ENCODE measurements around the gene MDFI.

Gene MDFI

DNA sequence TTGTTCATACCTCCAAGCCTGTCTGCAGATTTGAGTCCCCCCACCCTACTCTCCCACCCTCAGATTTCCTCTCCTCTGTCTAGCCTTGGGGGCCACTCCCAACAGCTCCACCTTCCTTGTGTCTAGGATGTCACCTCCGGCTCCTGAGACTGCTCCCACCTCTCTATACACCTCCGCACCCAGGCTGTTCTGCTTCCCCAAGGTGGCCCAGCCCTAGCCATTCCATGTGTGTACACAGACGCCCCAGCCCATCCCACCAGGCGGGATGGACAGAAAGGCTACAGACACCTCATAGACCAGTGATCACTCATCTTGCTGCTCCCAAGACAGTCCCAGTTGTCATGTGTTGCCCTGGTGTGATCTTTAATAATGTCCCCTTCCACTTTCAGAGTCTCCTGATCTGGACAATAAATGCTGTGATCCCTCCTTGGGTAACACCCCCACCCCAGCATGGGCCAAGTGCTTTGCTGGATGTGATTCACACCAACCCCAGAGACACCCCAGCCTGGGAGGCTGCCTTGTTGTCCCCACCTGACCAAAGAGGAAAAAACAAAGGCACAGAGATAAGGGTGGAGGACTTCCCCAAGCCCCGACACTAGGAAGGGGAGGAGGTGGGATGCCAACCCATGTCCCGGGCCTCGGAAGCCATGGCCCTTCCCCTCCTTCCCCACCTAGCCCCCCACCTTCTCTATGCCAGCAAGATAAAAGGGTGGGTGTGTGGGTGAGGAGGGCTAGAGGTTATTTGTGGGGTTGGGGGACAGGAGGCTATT, 36.1 kb downstream of the MDFI start:
- H3K27ac Mint-ChIP-seq, result no peak overlapping the region
- no peak for DNase-seq
- peaks cover 12% of the 10 kb centered on the region for H3K9me3 Mint-ChIP-seq
- no peaks in the 10 kb centered on the region for H3K36me3 Mint-ChIP-seq (ENCODE audit: low read depth)
- peaks cover 66% of the 10 kb centered on the region for H3K4me1 Mint-ChIP-seq
- H3K4me3 Mint-ChIP-seq, result peak overlapping the region; percentile 35
- H3K27me3 Mint-ChIP-seq (ENCODE audit: low read depth, poor library complexity), result peaks cover 34% of the 10 kb centered on the region
- no peak for TF ChIP-seq CTCF (IDR thresholded peaks at IDR 0.05)

DNA sequence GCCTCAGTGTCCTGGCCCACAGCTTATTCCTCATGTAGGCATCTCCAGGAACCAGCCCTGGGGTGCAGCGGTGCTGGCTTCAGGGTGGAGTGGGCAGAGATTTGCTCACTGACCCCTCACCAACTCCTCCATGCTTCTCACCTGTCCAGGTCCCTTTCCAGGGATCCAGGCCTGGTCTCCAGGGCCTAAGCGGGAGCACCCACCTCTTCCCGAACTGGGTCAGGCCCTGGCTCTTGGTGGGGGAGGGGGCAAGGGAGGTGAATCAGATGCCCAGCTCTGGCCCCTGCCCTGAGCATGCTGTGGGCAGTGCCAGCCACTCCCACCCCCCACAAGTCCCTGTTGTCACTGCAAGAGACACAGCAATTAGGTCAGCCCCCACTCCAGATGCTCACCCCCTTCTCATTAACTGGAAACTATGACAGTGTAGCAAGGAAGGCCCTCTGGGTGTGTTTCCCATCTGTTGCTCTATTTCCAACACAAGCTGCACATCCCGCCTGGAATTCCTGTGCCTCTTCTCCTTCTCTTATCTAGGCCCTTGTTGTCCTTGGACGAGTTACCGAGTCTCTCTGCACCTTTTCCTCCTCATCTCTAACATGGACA, 37.0 kb downstream of the MDFI start:
- no peak for TF ChIP-seq CTCF (IDR thresholded peaks at IDR 0.05)
- peaks cover 3% of the 10 kb centered on the region for H3K9me3 Mint-ChIP-seq
- no peak overlapping the region for H3K4me3 Mint-ChIP-seq
- no peak for DNase-seq
- peaks cover 26% of the 10 kb centered on the region for H3K27me3 Mint-ChIP-seq (ENCODE audit: low read depth, poor library complexity)
- peak overlapping the region; percentile 81 for H3K27ac Mint-ChIP-seq
- H3K36me3 Mint-ChIP-seq (ENCODE audit: low read depth), result no peaks in the 10 kb centered on the region
- H3K4me1 Mint-ChIP-seq, result peaks cover 72% of the 10 kb centered on the region

- H3K27ac Mint-ChIP-seq, result peak overlapping the region; percentile 81
- peaks cover 26% of the 10 kb centered on the region for H3K27me3 Mint-ChIP-seq (ENCODE audit: low read depth, poor library complexity)
- no peaks in the 10 kb centered on the region for H3K36me3 Mint-ChIP-seq (ENCODE audit: low read depth)
- H3K4me3 Mint-ChIP-seq, result no peak overlapping the region
- peaks cover 79% of the 10 kb centered on the region for H3K4me1 Mint-ChIP-seq
- TF ChIP-seq CTCF (IDR thresholded peaks at IDR 0.05), result no peak
- no peaks in the 10 kb centered on the region for H3K9me3 Mint-ChIP-seq
- no peak for DNase-seq
Measured at GRCh38 chr6:41675992-41676391, 37.7 kb downstream of the MDFI start.

GRCh38 chr6:41676431-41676830, 38.2 kb downstream of the MDFI start:
- no peak for DNase-seq
- Mint-ChIP-seq H3K36me3 (ENCODE audit: low read depth) (no peaks in the 10 kb centered on the region), H3K9me3 (no peaks in the 10 kb centered on the region), H3K27me3 (ENCODE audit: low read depth, poor library complexity) (peaks cover 22% of the 10 kb centered on the region), H3K27ac (no peak overlapping the region), H3K4me3 (peak overlapping the region; percentile 17), H3K4me1 (peaks cover 79% of the 10 kb centered on the region)
- TF ChIP-seq CTCF (IDR thresholded peaks at IDR 0.05), result no peak

DNA sequence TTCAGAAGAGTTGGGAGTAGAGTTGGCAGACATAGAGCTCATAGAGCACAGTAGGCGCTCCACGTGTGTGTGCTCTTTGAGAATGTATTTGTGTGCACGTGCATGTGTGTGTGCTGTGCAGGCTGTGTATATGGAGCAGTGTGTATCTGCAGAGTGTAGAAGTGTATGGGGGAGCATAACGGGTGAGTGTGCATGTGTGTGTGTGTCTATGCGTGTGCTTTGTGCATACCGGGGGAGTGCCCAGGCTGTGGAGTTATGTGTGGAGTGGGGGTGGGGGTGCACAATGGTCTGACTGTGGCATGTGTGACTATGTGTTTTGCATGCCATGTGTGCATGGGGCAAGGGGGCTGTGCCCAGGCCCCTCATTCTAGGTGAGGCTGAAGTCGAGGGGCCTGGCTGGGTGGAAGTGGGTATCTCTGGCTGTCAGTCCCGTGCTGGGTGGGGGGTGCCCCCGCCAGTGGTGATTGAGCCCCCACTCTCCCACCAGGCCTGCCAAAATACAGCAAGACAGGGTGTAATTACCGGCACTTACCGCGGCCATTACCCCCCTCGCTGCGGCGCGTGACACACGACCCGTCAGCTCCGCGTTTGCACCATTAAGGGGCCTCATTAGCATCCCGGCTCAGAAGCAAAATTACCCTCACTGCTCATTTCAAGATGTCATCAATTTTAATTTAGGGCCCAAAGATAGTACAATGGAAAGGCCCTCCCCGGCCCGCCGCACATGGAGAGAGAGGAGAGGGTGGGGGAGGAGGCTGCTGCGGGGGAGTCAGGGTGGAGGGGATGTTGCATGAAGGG, 39.1 kb downstream of the MDFI start:
- TF ChIP-seq CTCF (IDR thresholded peaks at IDR 0.05), result no peak
- no peak overlapping the region for H3K27ac Mint-ChIP-seq
- H3K36me3 Mint-ChIP-seq (ENCODE audit: low read depth), result no peaks in the 10 kb centered on the region
- peaks cover 80% of the 10 kb centered on the region for H3K4me1 Mint-ChIP-seq
- H3K4me3 Mint-ChIP-seq, result peak overlapping the region; percentile 70
- no peak for DNase-seq
- peaks cover 21% of the 10 kb centered on the region for H3K27me3 Mint-ChIP-seq (ENCODE audit: low read depth, poor library complexity)
- no peaks in the 10 kb centered on the region for H3K9me3 Mint-ChIP-seq

Data from nephron progenitor cell (in vitro differentiated cells).